DOHH2 (cell line): ENCODE measurements around the gene SYNRG.

Experiments used
- CTCF ChIP-seq: fragments of 200-600 bp; sonication (generic); IDR thresholded peaks from one replicate; pipeline ENCODE4 v1.5.1; 2014; ENCODE audit warnings: antibody characterized with exemption, mild to moderate bottlenecking, low read depth, low read length; ENCODE audit not compliant: poor library complexity, severe bottlenecking
- EZH2phosphoT487 ChIP-seq: fragments of 200-600 bp; sonication (generic); IDR thresholded peaks from 2 replicates; pipeline ENCODE4 v1.6.1; 2017; ENCODE audit warnings: borderline replicate concordance, mild to moderate bottlenecking, antibody characterized with exemption, low read length, moderate library complexity, mixed read lengths

- no peak for TF ChIP-seq CTCF
- TF ChIP-seq EZH2phosphoT487: no peak
Measured at GRCh38 chr17:37571674-37572073, 37.5 kb downstream of the SYNRG start.
